Activated CD4-positive, alpha-beta T cell treated with anti-CD3 and anti-CD28 coated beads, Interleukin-2, amount 50 U/mL, for 24 hours (primary cell): ENCODE results near the gene TUBB1.
"Not testable (repeated sequence)": the region's sequence is repeated elsewhere in the genome, so short reads cannot be mapped to it uniquely, and the experiment has no call there.

Source experiments
- DNase-seq, 2 donors: peaks; one replicate each; pipeline ENCODE4 v3.0.0-alpha.2; 2020; ENCODE audit warnings: low read depth in 1 of 2, low spot score in 1 of 2

Gene TUBB1

DNA sequence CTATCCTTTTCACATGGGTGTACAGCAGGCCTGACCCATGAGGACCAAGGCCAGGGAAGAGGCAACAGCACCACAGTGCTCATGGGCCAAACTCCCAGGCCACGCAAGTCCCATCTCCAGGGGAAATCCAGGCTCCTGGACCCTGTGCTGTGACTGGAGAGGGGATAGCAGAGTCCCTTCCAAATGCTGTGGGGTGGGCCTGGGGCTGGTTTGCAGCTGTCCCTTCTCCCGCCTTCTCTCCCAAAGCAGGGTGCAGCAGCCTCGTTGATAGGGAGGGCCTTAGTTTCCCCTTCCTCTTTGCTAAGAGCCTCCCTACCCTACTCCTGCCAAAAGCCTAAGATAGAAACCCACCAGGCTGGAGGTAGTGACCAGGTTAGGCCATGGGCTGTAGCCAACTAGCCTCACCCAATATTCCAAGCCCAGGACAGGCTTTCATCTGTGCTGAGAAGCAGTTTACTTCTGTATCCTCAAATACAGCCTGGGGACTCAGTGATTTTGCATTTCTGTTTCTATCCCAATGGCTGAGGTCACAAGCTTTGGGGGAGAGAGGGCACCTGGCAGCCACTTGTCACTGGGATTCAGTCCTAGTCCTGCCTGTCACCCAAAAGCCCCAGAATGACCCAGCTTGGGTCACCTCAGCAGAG, 13.6 kb upstream of the TUBB1 start:
- DNase-seq, result no peak

GRCh38 chr20:59006167-59006863, 12.9 kb upstream of the TUBB1 start:
- no peak for DNase-seq

DNA sequence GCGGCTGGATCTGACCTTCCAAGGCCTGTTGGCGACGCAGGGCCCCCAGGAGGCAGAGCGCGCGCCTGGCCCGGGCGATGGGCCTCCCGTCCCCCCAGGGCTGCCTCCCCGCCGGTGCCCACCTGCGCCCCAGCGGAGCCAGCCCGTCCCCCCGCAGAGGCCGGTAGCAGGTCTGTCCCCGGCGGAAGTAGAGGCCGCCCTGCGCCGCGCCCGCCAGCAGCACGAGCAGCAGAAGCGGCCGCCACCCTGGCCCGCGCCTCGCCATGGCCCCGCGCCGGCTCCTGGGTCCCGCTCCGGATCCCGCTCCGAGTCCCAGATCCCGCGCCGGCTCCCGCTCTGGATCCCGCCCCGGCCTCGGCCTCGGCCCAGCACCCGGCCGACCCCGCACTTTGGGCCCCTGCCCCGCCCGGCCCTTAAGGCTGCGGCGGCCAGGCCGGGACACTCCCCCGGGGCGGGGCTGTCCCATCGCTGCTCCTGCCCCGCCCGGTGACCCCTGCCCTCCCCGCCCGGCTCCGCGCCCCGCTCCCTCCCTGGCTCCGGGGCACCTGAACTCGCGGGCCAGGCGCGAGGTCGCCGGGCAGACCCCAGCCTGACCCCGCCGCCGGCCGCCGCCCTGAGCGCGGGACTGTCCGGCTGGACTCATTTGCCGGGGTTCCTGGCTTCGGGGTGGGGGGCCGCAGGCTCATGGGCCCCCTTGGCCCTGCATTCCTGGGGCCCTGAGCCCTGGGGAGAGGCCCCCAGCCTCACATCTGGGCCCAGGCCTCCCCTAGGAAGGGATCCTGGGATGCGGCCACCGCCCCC, 12.2 kb upstream of the TUBB1 start, which contains the start of gene CTSZ:
CTSZ (minus strand) TSS at position 391 of the 801 bp plus-strand sequence; CDS start at position 265, 126 bp downstream.
- DNase-seq, result no peak

- no peak for DNase-seq
These were observed 11.3 kb upstream of the TUBB1 start for GRCh38 chr20:59007665-59008511.

DNA sequence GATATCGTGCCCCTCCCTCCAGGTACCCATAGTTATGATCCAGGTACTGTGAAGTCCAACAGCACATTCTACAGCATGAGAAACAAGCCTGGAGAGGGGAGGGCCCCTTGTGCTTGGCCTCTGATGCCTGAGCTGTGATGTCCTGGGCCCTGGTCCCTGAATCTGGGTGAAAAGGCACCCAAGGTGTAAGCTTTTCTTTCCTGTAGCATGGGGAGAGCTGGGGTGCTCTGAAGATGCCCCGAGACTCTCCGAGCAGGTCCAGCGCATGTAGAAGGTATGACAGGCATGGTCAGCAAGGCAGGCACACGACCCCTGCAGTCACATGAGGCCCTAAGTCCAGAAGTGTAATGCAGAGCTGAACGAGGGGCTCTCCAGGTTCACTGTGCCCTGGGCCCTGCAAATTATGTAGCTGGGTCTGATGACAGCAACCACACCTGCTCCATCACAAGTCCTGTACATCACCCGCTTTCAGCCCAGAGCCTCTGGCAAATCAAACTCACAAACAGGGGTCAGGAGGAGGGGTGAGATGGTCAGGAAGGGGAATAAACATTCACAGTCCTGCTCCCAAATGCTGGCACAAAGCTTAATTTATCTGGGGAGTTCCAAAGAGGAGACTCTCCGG, 10.4 kb upstream of the TUBB1 start:
- DNase-seq, result no peak

GRCh38 chr20:59010321-59010994, 8.8 kb upstream of the TUBB1 start:
- no peak for DNase-seq

GRCh38 chr20:59010995-59011873, 8.0 kb upstream of the TUBB1 start:
- no peak for DNase-seq

GRCh38 chr20:59011874-59012157, 7.4 kb upstream of the TUBB1 start:
- not testable (repeated sequence) for DNase-seq

GRCh38 chr20:59013031-59013951, 5.9 kb upstream of the TUBB1 start:
- DNase-seq, result no peak

- no peak for DNase-seq
These were observed 5.1 kb upstream of the TUBB1 start for GRCh38 chr20:59013959-59014608.

- DNase-seq, result no peak
These were observed 4.4 kb upstream of the TUBB1 start for GRCh38 chr20:59014680-59015389.

GRCh38 chr20:59015411-59015810, 3.8 kb upstream of the TUBB1 start:
- DNase-seq, result no peak

DNA sequence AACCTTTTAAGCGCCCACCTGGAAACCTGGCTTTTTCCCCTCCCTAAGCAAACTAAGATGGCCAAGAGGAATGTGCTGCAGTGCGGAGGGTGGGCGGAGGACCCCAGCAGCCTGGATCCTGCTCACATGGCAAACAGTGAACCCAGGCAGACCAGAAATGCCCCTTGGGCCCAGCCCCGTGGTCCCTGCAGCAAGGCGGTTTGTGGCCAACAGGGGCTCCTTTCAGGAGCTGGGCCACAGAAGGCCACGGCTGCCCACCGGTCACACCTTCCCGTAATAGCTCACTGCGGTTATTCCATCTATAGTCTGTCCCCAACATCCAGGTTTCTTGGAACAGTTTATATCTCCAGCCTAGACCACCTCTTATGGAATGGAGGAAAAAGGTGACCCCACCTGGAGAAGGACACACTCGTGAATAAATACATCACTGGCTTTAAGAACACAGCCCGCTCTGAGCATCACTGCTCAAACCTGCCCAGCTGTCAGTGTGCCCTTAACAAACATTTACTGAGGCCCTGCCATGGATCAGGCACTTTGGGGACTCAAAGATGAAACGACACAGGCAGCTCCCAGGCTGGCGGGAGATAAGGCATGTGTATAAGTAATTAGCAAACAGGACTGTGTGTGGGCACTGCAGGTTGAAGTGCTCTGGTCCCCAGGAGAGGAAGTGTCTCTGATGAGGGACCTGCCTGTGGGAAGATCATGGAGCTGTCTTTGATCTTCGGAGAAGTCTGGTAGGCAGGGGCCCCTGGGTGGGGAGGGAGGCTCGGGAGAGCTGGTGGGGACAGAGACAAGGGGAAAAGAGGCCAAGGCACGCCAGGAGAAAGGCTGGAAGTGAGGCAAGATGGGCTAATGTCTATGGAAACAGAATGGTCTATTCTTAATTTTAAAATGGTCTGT, 3.2 kb upstream of the TUBB1 start:
- DNase-seq, result no peak

DNA sequence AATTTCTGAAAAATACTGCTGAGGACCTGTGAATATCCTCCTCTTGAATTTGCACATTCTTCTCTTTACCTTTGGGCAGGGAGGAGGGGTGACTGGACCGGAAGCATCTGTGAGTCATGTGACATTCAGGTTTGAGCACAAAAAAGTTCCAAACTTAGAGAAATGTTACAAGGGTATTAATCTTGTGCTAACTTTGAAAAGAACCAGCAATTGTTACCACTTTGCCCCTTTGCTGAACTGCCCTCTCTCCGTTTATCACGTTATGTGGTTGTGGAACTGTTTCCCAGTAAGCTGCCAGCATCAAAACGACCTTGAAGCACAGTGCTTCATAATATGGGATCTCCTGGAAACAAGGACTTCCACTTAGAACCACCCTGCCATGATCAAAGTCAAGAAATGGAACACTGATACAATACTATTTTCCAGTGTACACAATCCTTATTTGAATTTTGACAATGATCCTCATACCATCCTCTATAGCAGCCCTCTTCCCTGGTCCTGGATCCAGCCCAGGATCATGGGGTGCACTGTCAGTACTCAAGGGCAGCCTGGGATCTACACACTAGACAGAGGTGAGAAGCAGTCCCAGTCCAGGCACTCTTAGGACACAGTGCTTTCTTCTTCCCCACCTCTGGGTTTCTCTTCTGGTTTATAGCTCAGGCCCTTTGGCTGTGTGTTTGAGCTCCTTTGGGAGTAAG, 2.3 kb upstream of the TUBB1 start:
- DNase-seq, result no peak

- DNase-seq, result no peak
These were observed 1.6 kb upstream of the TUBB1 start for GRCh38 chr20:59017493-59018231.
